Endothelial cell of umbilical vein (primary cell): ENCODE measurements around the gene SPATA6L.
A peak's percentile ranks its signal among the peaks of the same experiment; 100 is the strongest.

Source experiments
- EZH2 ChIP-seq: IDR thresholded peaks from 2 replicates; pipeline ENCODE4 v1.6.1; 2012; ENCODE audit warnings: borderline replicate concordance, low read depth, mild to moderate bottlenecking, moderate library complexity, low read length, inconsistent platforms; ENCODE audit not compliant: severe bottlenecking
- FOS ChIP-seq: IDR thresholded peaks from 2 replicates; pipeline ENCODE4 v1.6.1; 2011; ENCODE audit warnings: mild to moderate bottlenecking, low read length, moderate library complexity, borderline replicate concordance; ENCODE audit not compliant: insufficient read depth
- MYC ChIP-seq: IDR thresholded peaks from one replicate; pipeline ENCODE4 v1.6.1; 2011; ENCODE audit warnings: mild to moderate bottlenecking, low read depth, low read length
- POLR2A ChIP-seq: IDR thresholded peaks from 2 replicates; pipeline ENCODE4 v1.6.1; 2012; ENCODE audit warnings: low read depth, mild to moderate bottlenecking, control low read depth, low read length
- POLR2AphosphoS5 ChIP-seq: IDR thresholded peaks from 2 replicates; pipeline ENCODE4 v1.6.1; 2012; ENCODE audit warnings: low read depth, mild to moderate bottlenecking, control low read depth, low read length, moderate library complexity; ENCODE audit not compliant: insufficient read depth
- TF ChIP-seq, protein P1 (sequence below), 2 donors: IDR thresholded peaks; 1 replicate in 1 of 2; 2 replicates in 1 of 2; pipeline ENCODE4 v1.5.1; 2011; ENCODE audit warnings: low read length in 2 of 2, mild to moderate bottlenecking in 2 of 2, moderate library complexity in 2 of 2, control low read depth in 1 of 2, inconsistent platforms in 1 of 2, low read depth in 1 of 2; ENCODE audit not compliant: insufficient read depth in 1 of 2; ENCODE audit errors: extremely low read depth in 1 of 2

DNA sequence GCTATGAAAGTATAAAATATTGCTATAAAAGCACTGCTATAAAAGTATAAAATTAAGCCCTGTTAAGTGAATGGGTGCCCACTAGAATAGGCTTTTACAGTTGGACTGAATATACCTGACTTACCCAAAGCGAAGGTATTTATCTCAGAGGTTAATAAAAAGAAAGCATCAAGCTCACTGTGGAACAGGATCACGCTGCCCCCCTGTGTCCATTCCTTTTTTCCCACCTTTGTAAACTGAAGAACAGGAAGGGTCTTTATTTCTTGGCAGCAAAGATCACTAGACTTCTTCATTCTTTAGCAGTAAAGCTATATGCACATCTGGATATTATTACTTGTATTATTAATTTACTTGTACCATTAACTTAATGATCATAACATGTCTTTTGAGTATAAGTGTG, 26.3 kb downstream of the SPATA6L start:
- TF ChIP-seq, protein P1, sequence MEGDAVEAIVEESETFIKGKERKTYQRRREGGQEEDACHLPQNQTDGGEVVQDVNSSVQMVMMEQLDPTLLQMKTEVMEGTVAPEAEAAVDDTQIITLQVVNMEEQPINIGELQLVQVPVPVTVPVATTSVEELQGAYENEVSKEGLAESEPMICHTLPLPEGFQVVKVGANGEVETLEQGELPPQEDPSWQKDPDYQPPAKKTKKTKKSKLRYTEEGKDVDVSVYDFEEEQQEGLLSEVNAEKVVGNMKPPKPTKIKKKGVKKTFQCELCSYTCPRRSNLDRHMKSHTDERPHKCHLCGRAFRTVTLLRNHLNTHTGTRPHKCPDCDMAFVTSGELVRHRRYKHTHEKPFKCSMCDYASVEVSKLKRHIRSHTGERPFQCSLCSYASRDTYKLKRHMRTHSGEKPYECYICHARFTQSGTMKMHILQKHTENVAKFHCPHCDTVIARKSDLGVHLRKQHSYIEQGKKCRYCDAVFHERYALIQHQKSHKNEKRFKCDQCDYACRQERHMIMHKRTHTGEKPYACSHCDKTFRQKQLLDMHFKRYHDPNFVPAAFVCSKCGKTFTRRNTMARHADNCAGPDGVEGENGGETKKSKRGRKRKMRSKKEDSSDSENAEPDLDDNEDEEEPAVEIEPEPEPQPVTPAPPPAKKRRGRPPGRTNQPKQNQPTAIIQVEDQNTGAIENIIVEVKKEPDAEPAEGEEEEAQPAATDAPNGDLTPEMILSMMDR (IDR thresholded peaks at IDR 0.05; ENCODE audit: extremely low read depth in 1 of 2, insufficient read depth in 1 of 2, low read depth in 1 of 2, low read length in 2 of 2), result peak; percentile 37 to 51
- TF ChIP-seq POLR2A, result no peak
- no peak for TF ChIP-seq EZH2
- TF ChIP-seq MYC, result no peak
- TF ChIP-seq FOS, result no peak
- TF ChIP-seq POLR2AphosphoS5, result no peak
